NCI-H345 treated with DMSO at 0.1 percent for 48 hours (cell line): ENCODE data around the gene TAS1R3.
"Not testable (repeated sequence)": the region's sequence is repeated elsewhere in the genome, so short reads cannot be mapped to it uniquely, and the experiment has no call there.

Source experiments
- DNase-seq: peaks from one replicate; lab custom pipeline; 2025; ENCODE audit not compliant: unreplicated experiment; lab: John Stamatoyannopoulos, UW

Gene TAS1R3

DNA sequence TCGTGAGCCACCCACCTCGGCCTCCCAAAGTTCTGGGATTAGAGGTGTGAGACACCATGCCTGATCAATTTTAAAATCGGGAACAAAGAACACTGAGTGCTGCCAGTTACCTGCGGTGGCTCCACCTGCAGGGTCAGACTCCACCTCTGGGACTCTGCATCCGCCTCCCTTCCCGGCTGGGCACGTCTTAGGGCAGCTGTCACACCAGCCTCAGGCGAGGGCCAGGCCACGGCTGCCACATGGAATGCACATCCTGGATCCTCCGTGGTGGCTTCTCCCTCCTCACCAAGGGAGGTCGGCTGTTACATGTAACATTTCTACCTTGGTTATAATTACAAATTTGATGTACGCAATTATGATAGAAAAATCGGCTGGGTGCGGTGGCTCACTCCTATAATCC, 33.2 kb downstream of the TAS1R3 start:
- no peak for DNase-seq

- DNase-seq: no peak
Observed at GRCh38 chr1:1365875-1366698, 35.0 kb downstream of the TAS1R3 start.

DNA sequence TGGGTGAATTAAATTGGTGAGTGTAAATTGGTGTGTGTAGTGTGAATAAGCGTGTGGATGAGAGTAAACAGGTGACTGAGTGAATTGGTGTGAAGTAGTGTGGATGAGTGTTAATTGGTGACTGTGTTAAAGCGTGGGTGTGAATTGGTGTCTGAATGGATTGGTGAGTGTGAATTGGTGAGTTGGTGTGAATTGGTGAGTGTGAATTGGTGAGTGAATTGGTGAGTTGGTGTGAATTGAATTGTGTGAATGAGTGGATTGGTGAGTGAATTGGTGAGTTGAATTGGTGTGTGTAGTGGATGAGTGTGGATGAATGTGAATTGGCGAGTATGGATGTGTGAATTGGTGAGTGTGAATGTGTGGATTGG, 35.6 kb downstream of the TAS1R3 start:
- DNase-seq: no peak

- DNase-seq: no peak
Observed at GRCh38 chr1:1367315-1367714, 36.2 kb downstream of the TAS1R3 start.

DNA sequence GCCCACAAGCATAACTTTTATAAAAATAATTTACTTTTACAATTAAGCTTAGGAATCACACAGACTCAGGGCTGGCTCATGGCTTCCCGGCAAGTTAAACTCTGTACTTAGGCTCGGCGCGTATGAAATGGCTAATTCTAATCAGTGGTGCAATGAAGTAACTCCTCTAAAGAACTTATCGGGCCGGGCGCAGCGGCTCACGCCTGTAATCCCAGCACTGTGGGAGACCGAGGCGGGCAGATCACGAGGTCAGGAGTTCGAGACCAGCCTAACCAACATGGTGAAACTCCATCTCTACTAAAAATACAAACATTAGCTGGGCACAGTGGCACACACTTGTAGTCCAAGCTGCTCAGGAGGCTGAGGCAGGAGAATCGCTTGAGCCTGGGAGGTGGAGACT, 39.0 kb downstream of the TAS1R3 start:
- DNase-seq: not testable (repeated sequence)

DNA sequence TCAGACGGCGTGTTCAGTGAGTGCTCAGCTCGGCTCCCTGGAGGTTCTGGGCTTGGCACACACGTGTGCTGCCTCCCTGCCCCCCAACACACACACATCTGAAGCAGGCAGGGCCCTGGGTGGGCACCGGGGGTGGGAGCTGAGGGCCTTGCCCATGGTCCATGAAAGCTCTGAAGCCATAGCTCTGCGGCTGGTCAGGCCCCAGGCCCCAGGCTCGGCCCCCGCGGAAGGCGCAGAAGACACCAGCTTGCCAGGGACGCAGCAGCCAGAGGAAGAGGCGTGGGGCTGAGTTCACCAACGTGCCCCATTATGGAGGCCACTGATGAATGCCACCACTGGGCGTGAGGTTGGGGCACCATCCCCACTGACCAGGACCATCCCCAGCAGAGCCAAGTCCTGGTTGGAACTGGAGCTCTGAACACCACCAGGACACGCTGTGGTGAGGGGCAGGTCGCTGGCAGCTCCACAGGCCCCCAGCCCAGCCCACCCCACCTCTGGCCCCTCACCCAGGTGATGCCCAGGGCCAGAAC, 39.8 kb downstream of the TAS1R3 start:
- no peak for DNase-seq

- DNase-seq: no peak
Observed at GRCh38 chr1:1371364-1371745, 40.3 kb downstream of the TAS1R3 start.

DNA sequence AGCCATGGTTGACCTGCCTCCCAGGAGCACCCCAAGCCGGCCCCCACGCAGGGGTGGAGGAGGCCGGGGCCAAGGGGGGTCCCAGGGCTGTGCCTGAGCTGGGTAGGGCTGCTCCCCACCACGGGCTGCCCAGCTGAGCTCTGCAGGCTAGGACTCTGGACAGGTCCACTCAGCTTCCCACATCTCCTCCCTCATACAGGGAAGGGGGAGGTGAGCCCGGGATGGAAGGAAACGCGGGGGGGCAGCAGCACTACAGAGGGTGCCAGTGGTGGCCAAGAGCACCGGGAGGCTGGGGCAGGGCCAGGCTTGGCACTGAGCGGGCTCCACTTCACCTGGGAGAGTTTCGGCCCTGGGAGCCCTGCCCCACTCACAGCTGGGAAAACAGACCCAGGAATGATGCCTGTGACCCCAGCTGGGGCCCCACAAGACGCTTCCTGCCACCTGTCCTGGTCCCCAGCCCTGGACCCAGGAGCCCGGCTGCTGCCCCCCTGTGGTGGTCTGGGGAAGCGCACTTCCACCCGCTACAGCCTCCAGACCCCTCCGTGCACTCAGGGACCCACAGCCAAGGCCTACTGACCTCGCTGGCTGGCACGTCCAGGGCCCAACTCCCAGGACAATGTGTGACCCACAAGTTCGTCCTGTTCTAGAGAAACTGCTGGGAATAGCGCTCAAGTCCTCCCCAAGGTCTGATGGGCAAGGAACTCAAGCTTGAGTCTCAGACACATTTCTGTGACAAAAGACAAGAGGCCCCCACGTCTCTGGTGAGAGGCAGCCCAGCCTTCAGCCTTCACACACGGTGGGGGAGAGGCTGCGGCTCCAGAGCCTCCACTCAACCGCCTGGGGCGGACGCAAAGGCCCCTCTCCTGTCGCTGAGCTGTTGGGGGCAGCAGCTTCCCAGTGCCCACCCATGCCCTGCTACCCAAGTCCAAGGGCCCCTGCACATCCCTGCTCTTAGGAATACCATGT, 40.9 kb downstream of the TAS1R3 start:
- no peak for DNase-seq

DNA sequence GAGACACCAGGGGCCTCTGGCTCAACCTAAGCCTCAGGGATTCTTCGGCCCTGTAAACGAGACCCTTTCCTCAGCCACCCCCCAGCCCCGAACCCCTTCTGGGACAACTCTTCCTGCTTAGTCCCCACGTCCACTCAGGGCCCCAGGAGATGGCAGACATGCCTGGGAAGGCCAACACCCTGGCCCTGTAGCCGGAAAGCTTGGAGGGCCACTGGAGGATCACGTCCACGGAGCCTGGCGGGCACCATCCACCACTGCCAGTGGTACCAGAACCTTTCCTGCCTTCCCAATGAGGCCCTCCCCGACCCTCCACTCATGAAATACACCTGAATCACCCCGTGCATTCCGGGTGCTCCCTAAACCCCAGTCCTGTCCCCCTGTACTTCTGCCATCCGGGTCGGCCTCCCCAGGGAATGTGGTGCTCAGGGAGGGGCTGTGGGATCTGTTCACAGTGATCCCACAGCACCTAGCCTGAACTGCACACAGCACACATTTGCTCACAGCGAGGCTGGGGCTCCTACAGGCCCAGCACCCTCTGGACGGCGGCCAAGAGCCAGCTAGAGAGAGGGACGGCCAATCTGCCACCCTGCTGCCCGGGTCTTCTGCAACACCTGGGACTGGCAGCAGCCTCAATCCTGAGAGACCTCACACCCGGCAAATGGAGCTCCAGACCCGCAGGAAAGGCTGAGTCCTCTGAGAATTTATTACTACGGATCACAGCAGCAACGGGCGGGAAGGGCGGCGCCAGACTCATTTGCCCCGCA, 42.2 kb downstream of the TAS1R3 start:
- DNase-seq: no peak

GRCh38 chr1:1373815-1374588, 42.9 kb downstream of the TAS1R3 start:
- no peak for DNase-seq

DNA sequence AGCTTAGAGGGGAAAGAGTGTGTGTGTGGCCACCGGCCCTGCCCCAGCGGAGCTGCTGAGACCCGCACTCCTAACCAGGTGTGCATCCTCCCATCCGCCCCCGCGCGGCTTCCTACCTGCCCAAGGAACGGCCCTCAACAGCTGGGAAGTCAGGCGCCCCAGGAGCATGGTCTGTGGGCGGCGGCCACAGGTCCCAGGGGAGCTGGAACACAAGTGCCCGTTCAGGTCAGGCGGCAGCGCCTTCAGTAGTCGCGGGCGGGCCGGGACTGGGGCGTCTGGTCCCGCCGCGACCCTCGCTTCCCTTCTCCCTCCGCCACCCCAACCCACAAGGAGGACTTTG, 43.5 kb downstream of the TAS1R3 start:
- no peak for DNase-seq

- peak; percentile 97 for DNase-seq
Observed at GRCh38 chr1:1374929-1375662, 44.0 kb downstream of the TAS1R3 start, which contains the start of gene AURKAIP1. Gene AURKAIP1 (minus strand): TSS chr1:1375207. CDS start chr1:1374756, 451 bp downstream.

GRCh38 chr1:1376551-1377226, 45.6 kb downstream of the TAS1R3 start:
- DNase-seq: no peak

DNA sequence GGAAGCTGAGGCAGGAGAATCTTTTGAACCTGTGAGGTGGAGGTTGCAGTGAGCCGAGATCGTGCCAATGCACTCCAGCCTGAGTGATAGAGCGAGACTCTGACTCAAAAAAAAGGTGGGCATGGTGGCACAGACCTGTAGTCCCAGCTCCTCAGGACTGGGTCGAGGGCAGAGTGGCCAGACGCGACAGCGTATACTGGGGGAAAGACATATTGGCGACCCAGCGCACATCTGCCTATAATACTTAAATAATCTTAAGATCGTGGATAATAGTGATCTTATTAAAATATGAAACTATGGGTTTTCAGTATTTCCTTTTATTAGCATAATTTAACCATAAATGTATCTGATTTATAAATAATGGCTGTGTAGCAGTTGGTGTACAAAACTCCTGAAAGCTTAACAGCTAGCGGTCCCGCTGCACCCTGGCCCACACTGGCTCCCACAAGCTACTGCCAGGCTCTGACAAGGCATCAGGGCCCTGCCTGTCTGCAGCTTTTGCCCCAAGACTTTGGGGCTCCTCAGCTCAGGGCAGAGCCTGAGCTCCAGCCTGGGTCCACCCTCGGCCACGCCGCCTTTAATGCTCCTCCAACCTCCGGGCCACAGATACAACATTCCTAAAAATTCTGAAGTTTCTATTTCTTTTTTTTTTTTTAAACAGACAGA, 46.6 kb downstream of the TAS1R3 start:
- no peak for DNase-seq

DNA sequence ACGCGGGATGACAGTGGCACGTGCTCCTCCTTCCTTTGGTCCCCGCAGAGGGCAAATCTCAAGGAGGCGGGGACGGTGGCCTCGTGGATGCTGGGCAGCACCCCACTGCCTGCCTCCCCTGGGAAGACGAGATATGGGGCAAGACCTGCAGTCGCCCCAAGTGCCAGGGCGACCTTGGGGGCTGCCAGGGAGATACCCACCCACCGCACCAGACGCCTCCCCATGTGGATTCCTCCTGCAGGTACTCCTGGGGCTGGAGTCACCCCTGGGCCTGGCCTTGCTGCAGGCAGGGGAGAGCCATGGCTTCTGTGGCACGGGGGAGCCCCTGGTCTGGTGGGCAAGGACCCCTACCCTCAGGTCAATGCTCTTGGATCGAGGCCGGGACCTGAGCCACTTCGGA, 49.8 kb downstream of the TAS1R3 start:
- no peak for DNase-seq

DNA sequence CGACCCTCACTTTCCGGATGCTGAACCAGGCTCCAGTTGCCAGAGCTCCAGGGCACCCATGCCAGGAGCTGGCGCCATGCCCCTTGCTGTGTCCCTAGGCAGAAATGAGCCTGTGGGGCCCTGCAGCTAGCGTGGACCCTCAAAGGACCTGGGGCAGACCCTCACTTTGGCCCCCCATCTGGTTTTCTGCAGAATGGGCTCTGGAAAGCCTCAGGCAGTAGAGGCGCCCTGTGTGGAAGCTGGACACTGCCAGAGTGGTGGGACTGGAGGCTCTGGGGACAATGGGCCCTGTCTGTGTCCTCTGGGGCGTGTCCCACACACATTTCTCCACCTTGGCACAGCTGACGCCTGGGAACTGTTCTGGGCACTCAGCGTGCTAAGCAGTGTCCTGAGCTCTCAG, 50.2 kb downstream of the TAS1R3 start:
- DNase-seq: no peak
